Adipocyte (in vitro differentiated cells): ENCODE data around the gene ALG3.

ENCODE experiments used
- DNase-seq: peaks from one replicate; pipeline ENCODE4 v3.0.0-alpha.2; 2015; ENCODE audit warnings: low read depth
- H3K27me3 ChIP-seq: replicated peaks from 2 replicates; pipeline ENCODE4 v1.7.0; 2013; ENCODE audit warnings: mild to moderate bottlenecking, low read length, moderate library complexity; ENCODE audit not compliant: control insufficient read depth, insufficient read depth
- H3K36me3 ChIP-seq: 2 replicates; pipeline ENCODE4 v1.7.0; 2013; ENCODE audit warnings: low read length, mild to moderate bottlenecking, moderate library complexity; ENCODE audit not compliant: control insufficient read depth, insufficient read depth, severe bottlenecking
- H3K4me1 ChIP-seq: 2 replicates; pipeline ENCODE4 v1.7.0; 2013; ENCODE audit warnings: mild to moderate bottlenecking, low read length, moderate library complexity; ENCODE audit not compliant: control insufficient read depth, insufficient read depth
- H3K4me3 ChIP-seq: 2 replicates; pipeline ENCODE4 v1.7.0; 2013; ENCODE audit warnings: mild to moderate bottlenecking, low read length, moderate library complexity
- H3K9ac ChIP-seq: 2 replicates; pipeline ENCODE4 v1.7.0; 2013; ENCODE audit warnings: mild to moderate bottlenecking, low read length, moderate library complexity
- H3K9me3 ChIP-seq: 2 replicates; pipeline ENCODE4 v1.7.0; 2013; ENCODE audit warnings: mild to moderate bottlenecking, low read length, moderate library complexity; ENCODE audit not compliant: control insufficient read depth

ALG3 gene

GRCh38 chr3:184230603-184231528 is 17.9 kb downstream of the ALG3 start:
- Histone ChIP-seq H3K4me3 (no peak overlapping the region), H3K27me3 (peaks cover 43% of the 10 kb centered on the region), H3K36me3 (no peaks in the 10 kb centered on the region), H3K9me3 (no peaks in the 10 kb centered on the region), H3K4me1 (peaks cover 4% of the 10 kb centered on the region), H3K9ac (no peak overlapping the region)
- DNase-seq, result peak; percentile 14

GRCh38 chr3:184230081-184230602 is 18.6 kb downstream of the ALG3 start:
- Histone ChIP-seq H3K4me1 (peaks cover 4% of the 10 kb centered on the region), H3K36me3 (no peaks in the 10 kb centered on the region), H3K4me3 (no peak overlapping the region), H3K9ac (no peak overlapping the region), H3K27me3 (peaks cover 44% of the 10 kb centered on the region), H3K9me3 (no peaks in the 10 kb centered on the region)
- peak; percentile 31 for DNase-seq

- peaks cover 4% of the 10 kb centered on the region for H3K4me1 ChIP-seq
- no peaks in the 10 kb centered on the region for H3K9me3 ChIP-seq
- H3K27me3 ChIP-seq, result peaks cover 45% of the 10 kb centered on the region
- H3K9ac ChIP-seq, result no peak within 1 kb of the TSS
- H3K4me3 ChIP-seq, result peak within 1 kb of the TSS; percentile 64
- H3K36me3 ChIP-seq, result no peaks in the 10 kb centered on the region
- DNase-seq, result peak; percentile 67
Observed at GRCh38 chr3:184229394-184230080, 19.2 kb downstream of the ALG3 start, which contains the start of gene VWA5B2. TSS of gene VWA5B2 (plus strand) at chr3:184229585. CDS start at chr3:184230529, 944 bp downstream.

- Histone ChIP-seq H3K9ac (no peak overlapping the region), H3K36me3 (no peaks in the 10 kb centered on the region), H3K9me3 (no peaks in the 10 kb centered on the region), H3K4me3 (no peak overlapping the region), H3K27me3 (peaks cover 45% of the 10 kb centered on the region), H3K4me1 (peaks cover 4% of the 10 kb centered on the region)
- no peak for DNase-seq
Observed at GRCh38 chr3:184228376-184229137, 20.2 kb downstream of the ALG3 start.

- Histone ChIP-seq H3K4me3 (no peak overlapping the region), H3K4me1 (peaks cover 4% of the 10 kb centered on the region), H3K9me3 (no peaks in the 10 kb centered on the region), H3K36me3 (no peaks in the 10 kb centered on the region), H3K27me3 (peaks cover 40% of the 10 kb centered on the region), H3K9ac (no peak overlapping the region)
- peak; percentile 55 for DNase-seq
Observed at GRCh38 chr3:184227481-184227935, 21.3 kb downstream of the ALG3 start.

- peaks cover 13% of the 10 kb centered on the region for H3K27me3 ChIP-seq
- no peaks in the 10 kb centered on the region for H3K36me3 ChIP-seq
- no peak overlapping the region for H3K9ac ChIP-seq
- H3K9me3 ChIP-seq, result no peaks in the 10 kb centered on the region
- no peak for DNase-seq
- no peaks in the 10 kb centered on the region for H3K4me1 ChIP-seq
- no peak overlapping the region for H3K4me3 ChIP-seq
Observed at GRCh38 chr3:184223946-184224345, 24.8 kb downstream of the ALG3 start.

GRCh38 chr3:184222521-184222920 is 26.2 kb downstream of the ALG3 start:
- H3K9ac ChIP-seq, result no peak overlapping the region
- H3K4me1 ChIP-seq, result no peaks in the 10 kb centered on the region
- DNase-seq, result no peak
- no peaks in the 10 kb centered on the region for H3K36me3 ChIP-seq
- no peak overlapping the region for H3K4me3 ChIP-seq
- peaks cover 10% of the 10 kb centered on the region for H3K27me3 ChIP-seq
- H3K9me3 ChIP-seq, result no peaks in the 10 kb centered on the region

- Histone ChIP-seq H3K9me3 (no peaks in the 10 kb centered on the region), H3K36me3 (no peaks in the 10 kb centered on the region), H3K27me3 (peaks cover 6% of the 10 kb centered on the region), H3K9ac (no peak overlapping the region), H3K4me3 (no peak overlapping the region), H3K4me1 (no peaks in the 10 kb centered on the region)
- DNase-seq, result no peak
Observed at GRCh38 chr3:184218814-184219213, 29.9 kb downstream of the ALG3 start.

- no peaks in the 10 kb centered on the region for H3K36me3 ChIP-seq
- no peaks in the 10 kb centered on the region for H3K9me3 ChIP-seq
- H3K27me3 ChIP-seq, result peaks cover 5% of the 10 kb centered on the region
- peaks cover 8% of the 10 kb centered on the region for H3K4me1 ChIP-seq
- no peak overlapping the region for H3K4me3 ChIP-seq
- DNase-seq, result no peak
- no peak overlapping the region for H3K9ac ChIP-seq
Observed at GRCh38 chr3:184211718-184212117, 37.0 kb downstream of the ALG3 start.

GRCh38 chr3:184211297-184211696 is 37.5 kb downstream of the ALG3 start:
- DNase-seq, result no peak

More at GRCh38 chr3:184211297-184211696, 37.5 kb downstream of the ALG3 start:
- Histone ChIP-seq H3K4me3 (no peak overlapping the region), H3K9ac (no peak overlapping the region), H3K36me3 (no peaks in the 10 kb centered on the region), H3K4me1 (peaks cover 8% of the 10 kb centered on the region), H3K9me3 (no peaks in the 10 kb centered on the region), H3K27me3 (peaks cover 7% of the 10 kb centered on the region)
